GM12878 (cell line): ENCODE measurements around the gene PMAIP1. TPM values are rescaled to one million over a fixed set of nuclear protein-coding genes. Genes with fewer than 3 reads are reported as not detected.
A peak's percentile ranks its signal among the peaks of the same experiment; 100 is the strongest.

Experiments used
- ATAC-seq: fragments of 200-7000 bp; cut with Tn5 transposase; 3 replicates; pipeline ENCODE4 v1.9.1; 2020; ENCODE audit warnings: mild to moderate bottlenecking, moderate library complexity
- BruUV-seq: library from RNA; stranded (reverse); fragments of 400-500 nt; replicated peaks from 2 replicates; lab custom pipeline; 2021; lab: Mats Ljungman, UMichigan
- CTCF ChIA-PET: fragments of 300-600 bp; sonication (Branson Sonifier 250); formaldehyde crosslinking; extraction: SDS; loops from one replicate; lab custom pipeline; 2021; ENCODE audit warnings: inconsistent platforms; lab: Yijun Ruan, JAX
- POLR2A ChIA-PET: fragments of 350-600 bp; formaldehyde crosslinking; extraction: SDS; loops from one replicate; lab custom pipeline; 2021; ENCODE audit warnings: inconsistent platforms; lab: Charles Lee
- RAD21 ChIA-PET: fragments of 300-600 bp; sonication (Branson Sonifier 250); formaldehyde crosslinking; loops from one replicate; lab custom pipeline; 2023; ENCODE audit warnings: antibody characterized with exemption; ENCODE audit not compliant: unreplicated experiment; lab: Charles Lee
- SMC1A ChIA-PET: fragments of 300-600 bp; sonication (Branson Sonifier 250); formaldehyde crosslinking; loops from one replicate; lab custom pipeline; 2023; ENCODE audit not compliant: unreplicated experiment, uncharacterized antibody; lab: Charles Lee
- DNase-seq: peaks from one replicate; pipeline ENCODE4 v3.0.0-alpha.2; 2011; ENCODE audit warnings: low read depth, low spot score
- FAIRE-seq: peaks from 3 replicates; lab custom pipeline; 2011; peaks lifted over from hg19 to GRCh38; lab: Jason Lieb, UNC
- H2AFZ ChIP-seq: 2 replicates; pipeline ENCODE4 v1.6.0; 2011; ENCODE audit warnings: low read depth, low read length, control low read depth; ENCODE audit not compliant: control insufficient read depth
- H3K27ac ChIP-seq: 2 replicates; pipeline ENCODE4 v1.5.1; 2011; ENCODE audit warnings: control low read depth; ENCODE audit not compliant: control insufficient read depth, insufficient read depth
- H3K27me3 ChIP-seq, 2 experiments: replicated peaks in 1 of 2; 2 replicates each; pipeline versions ENCODE4 v1.6.0 to v1.6.1; 2011; ENCODE audit warnings: low read length in 1 of 2; ENCODE audit not compliant: control insufficient read depth in 2 of 2, insufficient read depth in 2 of 2
- H3K36me3 ChIP-seq, 2 experiments: 2 replicates each; pipeline ENCODE4 v1.5.1; 2011; ENCODE audit warnings: low read length in 1 of 2; ENCODE audit not compliant: control insufficient read depth in 2 of 2, insufficient read depth in 2 of 2
- H3K4me1 ChIP-seq: 2 replicates; pipeline ENCODE4 v1.6.1; 2011; ENCODE audit warnings: mild to moderate bottlenecking, low read length, moderate library complexity, mixed read lengths; ENCODE audit not compliant: control insufficient read depth, insufficient read depth
- H3K4me2 ChIP-seq: 2 replicates; pipeline ENCODE4 v1.6.0; 2011; ENCODE audit warnings: control low read depth; ENCODE audit not compliant: control insufficient read depth, insufficient read depth
- H3K4me3 ChIP-seq: fragments of 200-600 bp; sonication (generic); 2 replicates; pipeline ENCODE4 v1.5.1; 2016
- H3K79me2 ChIP-seq: 2 replicates; pipeline ENCODE4 v1.6.0; 2011; ENCODE audit warnings: low read length; ENCODE audit not compliant: control insufficient read depth, insufficient read depth
- H3K9ac ChIP-seq: 2 replicates; pipeline ENCODE4 v1.8.0; 2011; ENCODE audit warnings: low read length, control low read depth, mixed read lengths; ENCODE audit not compliant: control insufficient read depth, insufficient read depth
- H3K9me3 ChIP-seq: replicated peaks from 3 replicates; pipeline ENCODE4 v1.5.1; 2011; ENCODE audit warnings: mild to moderate bottlenecking, low read length; ENCODE audit not compliant: control insufficient read depth, insufficient read depth
- H4K20me1 ChIP-seq: 2 replicates; pipeline ENCODE4 v1.6.0; 2011; ENCODE audit not compliant: control insufficient read depth, insufficient read depth
- ATF7 ChIP-seq: fragments of 450-650 bp; IDR thresholded peaks from 2 replicates; pipeline ENCODE4 v1.6.1; 2016; ENCODE audit warnings: low read depth, mild to moderate bottlenecking
- CBFB ChIP-seq: IDR thresholded peaks from 2 replicates; pipeline ENCODE4 v1.6.1; 2016; ENCODE audit warnings: antibody characterized with exemption, low read depth
- E2F4 ChIP-seq: IDR thresholded peaks from 2 replicates; pipeline ENCODE4 v1.6.1; 2012; ENCODE audit warnings: low read depth, low read length, improper control_type of control experiment
- EED ChIP-seq: sonication (generic); IDR thresholded peaks from 2 replicates; pipeline ENCODE4 v1.6.1; 2016; ENCODE audit warnings: antibody characterized with exemption, low read depth
- FOS ChIP-seq: IDR thresholded peaks from 3 replicates; pipeline ENCODE4 v1.6.1; 2011; ENCODE audit warnings: borderline replicate concordance; ENCODE audit not compliant: insufficient read length; ENCODE audit errors: extremely low read depth
- MTA3 ChIP-seq: IDR thresholded peaks from 2 replicates; pipeline ENCODE4 v1.6.1; 2012; ENCODE audit warnings: low read length, inconsistent platforms, borderline replicate concordance
- NR2C1 ChIP-seq: fragments of 450-650 bp; IDR thresholded peaks from 2 replicates; pipeline ENCODE4 v1.6.1; 2017; ENCODE audit warnings: antibody characterized with exemption, mild to moderate bottlenecking, moderate library complexity
- PBX3 ChIP-seq: IDR thresholded peaks from 2 replicates; pipeline ENCODE4 v1.6.1; 2011; ENCODE audit warnings: mild to moderate bottlenecking, low read depth, low read length, moderate library complexity; ENCODE audit not compliant: insufficient replicate concordance
- POLR2AphosphoS5 ChIP-seq: IDR thresholded peaks from 2 replicates; pipeline ENCODE4 v1.6.1; 2011; ENCODE audit warnings: mild to moderate bottlenecking, low read length, inconsistent platforms
- RAD21 ChIP-seq: IDR thresholded peaks from 2 replicates; pipeline ENCODE4 v1.6.1; 2011; ENCODE audit warnings: mild to moderate bottlenecking, low read depth, low read length, moderate library complexity; ENCODE audit not compliant: insufficient read depth
- STAT1 ChIP-seq: fragments of 450-650 bp; conservative IDR thresholded peaks from 2 replicates; pipeline ENCODE4 v1.6.1; 2014; ENCODE audit warnings: antibody characterized with exemption, mild to moderate bottlenecking
- WGBS: methylation state at CpG from one replicate; pipeline ENCODE4 v1.1.6; 2016; ENCODE audit warnings: low lambda C conversion rate; ENCODE audit not compliant: insufficient replicate concordance, insufficient coverage; ENCODE audit errors: missing lambda C conversion rate; 5-methylcytosine and 5-hydroxymethylcytosine counted together
- in situ Hi-C: fragments of 300-500 bp; cut with MboI; formaldehyde crosslinking; loops from 9 replicates; pipeline ENCODE4 v1.14.3; 2018; ENCODE audit warnings: mixed read lengths
- intact Hi-C: fragments of 100-400 bp; cut with micrococcal nuclease; formaldehyde crosslinking; loops from one replicate; pipeline ENCODE4 v1.14.2; 2022; ENCODE audit not compliant: unreplicated experiment
- polyA plus RNA-seq, 11 experiments: library from polyadenylated mRNA; depleted of rRNA in 4 of 11; unstranded in 6 of 11; stranded (reverse) in 5 of 11; fragments of >200 nt; fragmentation: Nextera tagmentation in 4 of 11; fragmentation: Illumina TruSeq in 1 of 11; extraction: Ambion mirVana in 4 of 11; extraction: Trizol in 1 of 11; gene quantifications; 1 replicate in 1 of 11; 2 replicates in 10 of 11; pipeline versions ENCODE4 v1.2.1 to v1.2.3, GENCODE V29; 2011 to 2016; ENCODE audit warnings: inconsistent platforms in 2 of 11, missing spikeins in 2 of 11, low read depth in 1 of 11
- total RNA-seq, 4 experiments: library from RNA; depleted of rRNA in 3 of 4; stranded (reverse); fragments of >200 nt in 3 of 4; fragmentation: Illumina TruSeq in 1 of 4; extraction: Trizol in 1 of 4; gene quantifications; 2 replicates each; pipeline versions ENCODE4 v1.2.1 to v1.2.3, GENCODE V29; 2013 to 2021

The PMAIP1 gene
- total and polyA plus RNA-seq, 10 of the 15 experiments (the other 5 are each of a cell fraction or from before 2014, with no cell fraction given), result 74.0 to 219 (median 112) TPM

GRCh38 chr18:59865241-59865986 is 34.4 kb upstream of the PMAIP1 start:
- no peak for DNase-seq

More at GRCh38 chr18:59865241-59865986, 34.4 kb upstream of the PMAIP1 start:
- Histone ChIP-seq H2AFZ (peak overlapping the region; percentile 2; the same call in 1 of the 2 replicates), H3K4me2 (no peak overlapping the region), H3K9ac (no peak overlapping the region), H3K27me3 (no peaks in the 10 kb centered on the region), H4K20me1 (no peaks in the 10 kb centered on the region), H3K4me1 (peaks cover 16% of the 10 kb centered on the region), H3K79me2 (no peaks in the 10 kb centered on the region), H3K27ac (no peak overlapping the region), H3K4me3 (no peak overlapping the region), H3K36me3 (no peaks in the 10 kb centered on the region), H3K9me3 (no peaks in the 10 kb centered on the region)
- intact Hi-C loops (no loop called here), in situ Hi-C loops (no loop called here)
- ChIA-PET CTCF (no interaction called here), POLR2A (interaction anchor here (1.7 kb wide), 1 partner anchor 34 kb away, joined by 5 read pairs; the partner anchor contains the start of gene PMAIP1), SMC1A (interaction anchor here (2.8 kb wide), 1 partner anchor 18 kb away, joined by 13 read pairs; no protein-coding TSS in a partner anchor), RAD21 (interaction anchor here (1.0 to 2.0 kb wide), 2 partner anchors 18 to 34 kb away, joined by 3 to 5 read pairs; no protein-coding TSS in a partner anchor)
- ATAC-seq (no peak), FAIRE-seq (no peak)
- no TSS peak for BruUV-seq
- WGBS, result 67% methylated on average over 6 of the region's 6 CpGs
- TF ChIP-seq MTA3 (no peak), E2F4 (no peak), CBFB (no peak), RAD21 (no peak), NR2C1 (no peak), PBX3 (no peak), FOS (no peak), POLR2AphosphoS5 (no peak), EED (no peak), STAT1 (no peak), ATF7 (no peak)
